ENCODE data around the gene ONECUT1.
A peak's percentile ranks its signal among the peaks of the same experiment; 100 is the strongest.

ONECUT1 gene

GRCh38 chr15:52796753-52797520 lies 6.8 kb upstream of the ONECUT1 start:
- no peak for DNase-seq (ENCODE audit: low spot score)

DNA sequence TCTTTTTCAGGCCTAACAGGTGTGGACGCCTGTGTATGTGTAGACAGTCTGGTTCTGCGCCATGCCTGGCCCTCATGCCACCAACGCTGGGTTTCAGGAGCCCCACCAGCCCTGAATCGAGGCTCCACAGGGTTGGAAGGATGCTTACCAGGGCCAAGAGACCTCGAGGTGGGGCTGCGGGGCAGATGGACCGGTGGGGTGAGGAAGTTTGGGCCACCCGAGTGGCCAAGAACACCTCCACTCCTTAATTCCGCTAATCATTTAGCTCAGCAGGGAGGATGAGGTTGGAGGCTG lies 6.0 kb upstream of the ONECUT1 start:
- DNase-seq (ENCODE audit: low spot score), result no peak

DNA sequence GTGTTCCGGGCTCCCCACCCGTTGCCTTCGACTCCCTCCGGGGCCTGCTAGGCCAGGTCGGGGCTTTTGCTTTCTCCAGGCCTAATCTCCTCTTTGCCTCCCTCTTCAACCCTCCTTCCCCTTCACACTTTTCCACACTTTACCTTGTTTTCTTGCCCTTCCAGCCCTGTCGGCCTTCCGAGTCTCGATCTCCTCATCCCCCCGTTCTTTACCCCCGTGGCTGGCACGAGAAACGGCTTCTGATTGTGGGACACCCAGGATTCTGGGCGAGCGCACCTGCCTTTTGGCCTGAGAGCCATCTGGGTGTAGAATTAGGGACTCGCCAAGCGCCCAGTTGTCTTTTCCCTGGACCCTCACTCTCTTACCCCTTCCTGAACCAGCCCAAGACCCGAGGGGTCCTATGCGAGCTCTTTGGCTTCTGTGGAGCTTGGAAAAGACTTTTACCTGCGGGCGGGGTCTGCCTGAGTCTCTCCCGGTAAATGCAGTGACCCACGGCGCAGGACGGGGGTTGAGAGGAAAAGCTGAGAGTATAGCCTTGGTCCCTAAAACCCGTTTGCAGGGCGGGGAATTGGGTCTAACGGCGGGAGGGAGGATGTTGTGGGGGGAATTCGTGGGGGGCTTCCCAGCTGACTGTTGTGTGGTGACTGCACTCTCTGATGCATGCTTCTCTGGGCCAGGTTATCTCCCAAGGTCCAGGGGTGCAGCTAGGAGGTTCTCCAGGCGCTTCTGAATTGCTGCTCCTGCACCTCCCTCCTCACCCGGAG lies 5.5 kb upstream of the ONECUT1 start:
- DNase-seq (ENCODE audit: low spot score), result no peak

GRCh38 chr15:52794665-52795463 lies 4.7 kb upstream of the ONECUT1 start:
- DNase-seq (ENCODE audit: low spot score), result no peak

- no peak for DNase-seq (ENCODE audit: low spot score)
Measured at GRCh38 chr15:52791776-52792175, 1.6 kb upstream of the ONECUT1 start.

- no peak for DNase-seq (ENCODE audit: low spot score)
Measured at GRCh38 chr15:52790941-52791751, 1.0 kb upstream of the ONECUT1 start.

DNA sequence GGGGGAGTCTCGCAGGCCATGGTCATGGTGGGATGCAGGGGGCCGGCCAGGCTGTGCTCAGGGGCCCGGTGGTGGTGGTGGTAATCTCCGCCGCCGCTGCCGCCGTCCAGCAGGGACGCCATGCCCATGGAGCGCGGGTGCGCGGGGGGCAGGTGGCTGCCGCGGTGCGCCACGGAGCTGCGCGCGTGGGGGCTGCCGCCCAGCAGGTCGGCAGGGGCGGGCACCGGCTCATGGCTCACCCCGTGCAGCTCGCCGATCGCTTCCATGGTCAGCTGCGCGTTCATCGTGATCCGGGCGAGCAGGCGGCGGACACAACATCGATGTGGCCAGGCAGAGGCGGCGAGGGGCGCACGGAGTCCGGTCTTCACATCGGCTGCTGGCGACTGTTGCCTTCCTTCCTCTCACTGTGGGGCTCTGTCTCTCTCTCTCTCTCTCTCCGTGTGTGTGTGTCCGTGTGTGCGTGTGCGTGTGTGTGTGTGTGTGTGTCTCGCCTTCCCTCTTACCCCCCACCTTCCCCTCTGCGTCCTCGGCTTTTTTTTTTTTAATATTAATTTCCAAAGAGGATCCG lies 451 bp downstream of the ONECUT1 start:
- DNase-seq (ENCODE audit: low spot score), result peak; percentile 15

DNA sequence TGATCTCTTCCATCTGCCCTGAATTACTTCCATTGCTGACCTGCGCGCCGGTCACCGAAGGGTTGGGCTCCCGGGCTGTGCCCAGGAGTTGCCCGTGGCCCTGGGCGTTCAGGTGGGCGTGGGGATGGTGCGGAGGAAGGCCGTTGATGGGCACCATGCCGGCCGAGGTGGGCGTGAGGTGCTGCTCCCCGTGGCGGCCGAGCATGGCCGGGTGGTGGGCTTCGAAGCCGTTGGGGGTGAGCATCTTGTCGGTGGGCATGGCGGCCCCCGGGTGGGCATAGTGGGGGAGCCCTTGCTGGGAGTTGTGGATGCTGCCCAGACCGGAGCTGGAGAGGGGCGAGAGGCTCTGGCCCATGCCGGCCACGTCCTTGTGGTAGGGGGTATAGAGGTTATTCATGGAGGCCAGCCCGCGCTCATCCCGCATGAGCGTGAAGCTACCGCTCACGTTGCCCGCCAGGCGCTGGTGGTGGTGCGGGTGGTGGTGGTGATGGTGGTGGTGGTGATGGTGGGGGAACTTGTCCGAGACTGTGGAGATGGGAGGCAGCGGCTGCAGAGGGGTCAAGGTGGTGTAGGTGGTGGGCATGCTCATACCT lies 1.0 kb downstream of the ONECUT1 start:
- DNase-seq (ENCODE audit: low spot score), result no peak

DNA sequence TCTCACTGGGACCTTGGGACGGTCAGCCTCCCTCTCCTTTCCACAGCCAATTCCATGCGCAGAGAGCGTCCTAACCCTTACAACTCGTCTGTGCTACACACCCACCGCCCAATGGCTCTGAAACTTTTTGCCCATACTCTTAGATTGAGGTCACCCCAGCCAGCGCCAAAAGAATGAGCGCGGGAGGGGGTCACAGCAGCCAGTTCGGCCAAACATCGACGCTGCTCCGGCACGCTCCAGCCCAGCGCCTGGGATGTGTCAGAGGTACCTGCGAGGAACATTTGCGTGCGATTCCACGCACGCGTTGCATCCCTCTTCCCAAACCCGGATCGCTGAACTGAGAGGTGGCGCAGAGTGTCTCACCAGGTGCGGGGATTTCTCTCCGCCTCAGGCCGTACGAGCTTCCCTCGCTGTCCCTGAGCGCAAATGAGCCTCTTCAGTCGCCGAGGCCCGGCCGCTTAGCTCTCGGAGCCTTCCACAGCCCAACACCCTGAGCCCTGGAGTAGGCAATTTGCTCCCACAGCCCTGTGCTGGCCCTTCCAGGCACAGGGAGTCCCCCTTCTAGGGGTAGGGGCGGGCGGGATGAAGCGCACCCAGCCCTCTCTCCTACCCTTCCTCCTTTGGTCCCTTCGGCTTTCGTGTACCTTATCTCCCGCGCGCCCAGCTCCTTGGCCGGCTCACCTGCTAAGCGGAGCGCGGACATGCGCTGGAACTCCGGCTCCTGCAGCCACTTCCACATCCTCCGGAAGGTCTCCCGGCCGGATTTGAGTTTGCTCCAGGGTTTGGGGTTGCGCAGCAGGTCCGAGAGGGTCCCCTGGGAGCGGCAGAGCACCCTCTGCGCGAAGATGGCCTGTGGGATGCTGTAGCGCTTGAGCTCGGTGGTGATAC lies 1.8 kb downstream of the ONECUT1 start:
- no peak for DNase-seq (ENCODE audit: low spot score)

DNA sequence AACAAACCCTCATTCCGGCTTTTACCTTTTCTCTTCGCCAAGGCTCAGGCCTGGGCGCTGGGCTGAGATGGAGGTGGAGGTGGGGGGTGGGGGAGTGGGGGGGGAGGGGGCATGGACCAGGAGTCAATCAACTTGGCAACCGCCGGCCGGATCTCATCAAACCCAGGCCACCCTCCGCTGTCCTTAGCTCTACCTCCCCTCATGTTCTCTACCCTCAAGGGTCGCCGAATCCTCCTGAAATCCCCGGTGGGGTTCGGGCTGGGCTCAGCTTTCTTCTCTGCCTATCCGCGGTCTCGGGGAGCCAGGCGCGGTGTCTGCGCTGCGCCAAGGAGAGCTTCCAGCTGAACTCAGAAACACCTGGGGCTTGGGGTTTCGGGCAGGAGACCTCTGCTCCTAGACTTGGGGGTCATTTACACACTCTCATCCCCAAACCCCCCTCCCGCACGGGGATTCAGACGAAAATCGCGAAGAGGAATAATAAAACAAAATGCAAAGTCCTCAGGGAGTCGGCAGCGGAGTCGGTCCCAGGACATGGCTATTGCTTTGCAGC lies 2.5 kb downstream of the ONECUT1 start:
- DNase-seq (ENCODE audit: low spot score), result no peak

DNA sequence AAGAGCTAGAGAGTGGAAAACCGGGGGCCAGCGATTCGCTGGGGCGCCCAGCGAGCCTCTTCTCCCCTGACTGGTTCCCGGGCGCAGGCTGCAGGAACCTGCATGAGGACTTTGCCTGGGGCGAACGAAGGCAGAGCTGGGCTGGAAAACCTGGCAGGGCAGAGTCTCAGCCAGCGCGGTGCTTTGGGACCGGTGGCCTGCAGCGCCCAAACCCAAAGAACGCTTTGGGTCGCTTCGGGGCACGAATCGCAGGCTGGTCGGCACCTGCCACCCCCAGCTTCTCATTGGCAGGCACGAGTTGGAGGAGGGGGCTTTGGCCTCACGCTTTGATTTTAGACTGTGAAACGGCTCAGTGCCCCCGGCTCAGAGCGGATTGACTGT lies 3.0 kb downstream of the ONECUT1 start:
- DNase-seq (ENCODE audit: low spot score), result no peak

DNA sequence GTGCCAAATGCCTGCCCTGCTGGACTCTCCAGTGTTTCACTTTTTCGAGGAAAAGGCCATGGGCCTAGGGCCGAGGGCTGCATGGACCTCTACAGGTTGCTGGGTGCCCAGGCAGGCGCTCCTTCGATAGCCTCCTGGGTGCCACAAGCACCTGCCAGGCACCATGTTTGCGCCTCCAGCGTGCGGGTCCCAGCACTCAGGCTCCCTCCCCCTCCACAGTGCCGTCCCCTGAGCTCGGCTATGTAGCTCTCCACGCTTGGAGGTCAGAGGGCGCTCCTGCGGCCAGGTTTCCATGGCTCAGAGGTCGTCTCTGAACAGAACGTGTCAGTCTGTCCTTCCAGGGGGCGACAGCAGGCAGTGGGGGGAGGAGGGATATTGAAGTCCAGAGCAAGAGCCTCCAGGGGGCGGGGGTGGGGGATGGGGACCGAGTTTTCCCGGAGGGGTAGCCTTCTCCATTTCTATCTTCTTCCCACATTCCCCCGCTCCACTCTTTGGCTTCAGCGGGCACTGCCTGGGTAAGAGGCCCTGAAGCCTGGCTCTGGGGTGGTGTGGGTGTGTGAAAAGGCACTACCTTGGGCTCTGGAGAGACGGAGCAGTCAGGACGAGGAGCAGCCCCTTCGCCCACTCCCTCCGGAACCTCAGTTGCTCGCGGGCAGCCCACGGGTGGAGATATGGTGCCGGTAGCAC lies 3.6 kb downstream of the ONECUT1 start:
- DNase-seq (ENCODE audit: low spot score), result no peak

DNA sequence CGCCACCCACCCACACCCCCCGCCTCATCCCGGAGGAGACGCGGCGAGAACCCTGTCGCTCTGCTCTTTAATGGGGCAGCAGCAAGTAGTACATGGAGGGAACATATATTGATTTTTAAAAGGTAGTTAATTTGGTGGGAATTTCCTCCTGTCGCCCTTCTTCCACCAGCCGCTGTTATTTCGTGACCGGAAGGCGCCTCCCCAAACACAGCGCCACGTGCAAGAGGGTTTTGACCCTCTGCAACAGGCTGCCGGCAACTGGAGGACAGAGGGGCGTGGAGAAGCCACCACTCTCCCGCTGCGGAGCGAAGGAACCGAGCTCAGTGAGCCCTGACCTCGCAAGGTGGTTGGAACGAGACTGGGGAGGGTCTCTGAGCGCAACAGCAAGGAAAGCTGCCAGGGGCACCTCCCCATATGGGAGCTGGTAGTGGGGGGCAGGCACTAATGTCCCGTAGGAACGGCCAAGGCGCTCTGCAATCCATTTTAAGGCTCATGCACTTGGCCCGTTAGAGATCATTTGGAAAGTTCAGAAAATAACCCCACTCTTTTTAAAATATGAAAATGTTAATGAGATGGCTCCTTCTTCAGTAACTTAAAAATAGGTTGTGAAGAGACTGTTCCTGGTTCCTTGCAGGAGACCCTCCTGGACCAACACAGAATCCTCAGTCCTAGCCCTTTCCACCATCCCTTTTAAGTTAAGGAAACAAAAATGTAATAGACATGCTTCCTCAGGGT lies 4.3 kb downstream of the ONECUT1 start:
- no peak for DNase-seq (ENCODE audit: low spot score)

DNA sequence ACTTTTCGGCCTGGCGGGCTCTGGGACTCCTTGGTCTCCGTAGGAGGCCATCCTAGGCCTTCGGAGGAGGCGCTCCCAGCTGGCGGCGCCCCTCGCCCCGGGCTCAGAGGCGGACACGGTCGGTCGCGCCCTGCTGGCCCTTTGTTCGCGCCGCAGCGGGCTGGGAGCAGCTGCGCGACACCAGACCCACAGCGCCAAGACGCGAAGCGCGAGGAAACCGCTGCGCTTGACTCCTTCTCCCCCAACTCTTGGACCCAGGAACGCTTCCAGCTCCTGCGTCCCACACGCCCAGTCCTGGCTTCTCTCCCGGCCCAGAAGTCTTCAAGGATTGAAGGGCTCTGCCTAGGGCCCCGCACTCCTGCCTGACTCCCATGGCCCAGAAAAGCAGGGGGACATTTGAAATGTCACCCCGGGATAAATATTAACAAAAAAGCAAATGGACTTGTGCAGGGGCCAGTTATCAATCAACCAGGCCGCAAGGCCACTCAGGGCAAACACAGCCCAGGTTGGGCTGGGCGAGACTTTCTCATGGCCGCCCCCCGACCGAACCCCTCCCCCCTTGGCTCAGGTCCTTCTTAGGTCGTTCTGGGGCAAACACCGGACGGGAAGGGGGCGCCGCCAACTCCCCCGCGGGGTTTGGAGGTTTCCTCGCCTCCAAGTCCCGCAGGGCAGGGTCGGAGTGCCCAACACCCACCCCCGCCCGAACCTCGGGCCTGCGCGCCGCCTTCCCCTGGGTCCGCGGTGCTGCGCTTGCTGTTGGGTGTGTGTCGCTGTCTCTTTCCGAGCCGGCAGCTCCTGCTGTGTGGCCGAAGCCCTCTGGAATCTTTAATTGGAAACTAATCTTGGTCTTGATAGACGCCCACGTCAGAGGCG lies 5.1 kb downstream of the ONECUT1 start:
- no peak for DNase-seq (ENCODE audit: low spot score)

DNA sequence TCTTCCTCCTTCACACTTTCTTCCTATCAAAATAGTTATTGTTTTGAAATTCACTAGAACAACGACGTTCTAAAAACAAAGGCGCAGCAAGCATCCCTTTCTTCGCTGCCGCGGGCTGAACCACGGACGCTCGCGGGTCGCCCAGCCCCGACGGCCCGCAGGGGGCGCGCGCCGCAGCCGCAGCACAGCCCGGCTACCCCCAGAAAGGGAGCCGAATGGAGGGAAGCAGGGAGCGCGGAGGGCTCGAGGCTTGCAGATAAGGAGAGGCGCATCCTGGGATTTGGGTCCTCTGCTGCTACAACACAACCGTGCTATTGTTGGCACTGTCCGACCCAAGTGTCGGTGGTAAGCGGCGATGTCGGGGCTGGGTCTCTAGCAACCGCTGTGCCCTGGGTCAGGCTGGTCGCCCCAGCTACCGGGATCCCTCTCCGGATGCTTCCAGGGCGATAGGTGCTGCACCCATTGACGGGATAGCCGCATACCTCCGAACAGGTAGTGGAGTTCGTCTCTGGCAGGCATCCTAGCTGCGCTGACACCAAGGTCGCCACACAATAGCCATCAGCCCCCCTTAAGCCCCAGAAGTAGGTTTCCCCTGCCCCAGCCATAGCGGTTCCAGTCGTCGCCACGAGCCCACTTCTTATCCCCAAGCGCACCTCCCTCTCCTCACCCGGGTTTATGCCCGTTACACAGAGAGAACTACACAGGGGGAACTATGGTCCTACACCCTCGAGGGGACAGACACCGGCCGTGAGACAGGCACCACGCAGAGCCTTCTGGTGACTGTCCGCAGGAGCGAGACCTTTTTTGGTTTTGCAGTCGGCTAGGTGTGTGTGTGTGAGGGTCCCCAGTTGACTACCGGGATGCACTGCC lies 6.0 kb downstream of the ONECUT1 start:
- peak; percentile 20 for DNase-seq (ENCODE audit: low spot score)

- DNase-seq (ENCODE audit: low spot score), result no peak
Measured at GRCh38 chr15:52783191-52783829, 6.8 kb downstream of the ONECUT1 start.

Measured in cerebellar cortex (tissue), 1 donor.